CD4-positive, alpha-beta T cell (primary cell): Measurements from ENCODE around the gene SERPINB5. TPM values are rescaled to one million over a fixed set of nuclear protein-coding genes. Genes with fewer than 3 reads are reported as not detected.

Experiments used
- ATAC-seq: fragments of 200-7000 bp; cut with Tn5 transposase; one replicate; pipeline ENCODE4 v1.10.0; 2022; ENCODE audit warnings: mild to moderate bottlenecking; ENCODE audit not compliant: poor library complexity
- CTCF ChIA-PET: fragments of 350-600 bp; sonication (Branson Sonifier 250); formaldehyde crosslinking; loops from one replicate; lab custom pipeline; 2021; ENCODE audit warnings: antibody characterized with exemption, inconsistent platforms; lab: Charles Lee
- POLR2A ChIA-PET: fragments of 350-600 bp; sonication (Branson Sonifier 250); formaldehyde crosslinking; loops from one replicate; lab custom pipeline; 2021; ENCODE audit warnings: antibody characterized with exemption, inconsistent platforms; lab: Charles Lee
- DNase-seq, 14 experiments: peaks; one replicate each; pipeline ENCODE4 v3.0.0-alpha.2; 2013 to 2020; ENCODE audit warnings: mixed read lengths in 2 of 14
- H3K27ac ChIP-seq, 2 donors: one replicate each; pipeline versions ENCODE4 v1.5.1 to v1.7.0; 2013; ENCODE audit warnings: low read length in 2 of 2, low read depth in 1 of 2, mild to moderate bottlenecking in 1 of 2
- H3K27me3 ChIP-seq, 2 experiments: 1 replicate in 1 of 2; 2 replicates in 1 of 2; pipeline versions ENCODE4 v1.6.1 to v1.7.0; 2013; ENCODE audit warnings: low read length in 2 of 2, control low read depth in 1 of 2, mild to moderate bottlenecking in 1 of 2, moderate library complexity in 1 of 2; ENCODE audit not compliant: insufficient read depth in 2 of 2, control insufficient read depth in 1 of 2
- H3K36me3 ChIP-seq: one replicate; pipeline ENCODE4 v1.6.1; 2013; ENCODE audit warnings: low read length, control low read depth; ENCODE audit not compliant: insufficient read depth
- H3K4me1 ChIP-seq: one replicate; pipeline ENCODE4 v1.6.1; 2013; ENCODE audit warnings: low read length, control low read depth; ENCODE audit not compliant: insufficient read depth
- H3K4me3 ChIP-seq: one replicate; pipeline ENCODE4 v1.5.1; 2013; ENCODE audit warnings: mild to moderate bottlenecking, low read length, moderate library complexity
- H3K9me3 ChIP-seq, 2 experiments: 1 replicate in 1 of 2; 2 replicates in 1 of 2; pipeline versions ENCODE4 v1.6.1 to v1.7.0; 2013; ENCODE audit warnings: low read length in 2 of 2, mild to moderate bottlenecking in 2 of 2, control low read depth in 1 of 2, moderate library complexity in 1 of 2; ENCODE audit not compliant: control insufficient read depth in 1 of 2, insufficient read depth in 1 of 2
- H3K27ac Mint-ChIP-seq: one replicate; pipeline ENCODE4 v1.8.0; 2020; ENCODE audit warnings: mixed read lengths
- H3K27me3 Mint-ChIP-seq: one replicate; pipeline ENCODE4 v1.8.0; 2021; ENCODE audit warnings: mixed read lengths
- H3K36me3 Mint-ChIP-seq: one replicate; pipeline ENCODE4 v1.8.0; 2021; ENCODE audit warnings: low read depth, mixed read lengths
- H3K4me1 Mint-ChIP-seq: one replicate; pipeline ENCODE4 v1.8.0; 2021; ENCODE audit warnings: low read depth, mixed read lengths
- H3K4me3 Mint-ChIP-seq: one replicate; pipeline ENCODE4 v1.8.0; 2020; ENCODE audit warnings: mild to moderate bottlenecking, mixed read lengths
- H3K9me3 Mint-ChIP-seq: one replicate; pipeline ENCODE4 v1.8.0; 2020; ENCODE audit warnings: mixed read lengths
- CTCF ChIP-seq: fragments of 200-600 bp; IDR thresholded peaks from one replicate; pipeline ENCODE4 v1.8.0; 2022; ENCODE audit warnings: antibody characterized with exemption, mild to moderate bottlenecking
- intact Hi-C, 2 experiments: fragments of 100-400 bp; cut with DNase I in 1 of 2; cut with micrococcal nuclease in 1 of 2; formaldehyde crosslinking; loops; one replicate each; pipeline versions ENCODE4 v1.15.1 to v1.9.0; 2023 to 2025; cut with DNase I, micrococcal nuclease
- total RNA-seq, 174 experiments: library from RNA in 2 of 174; stranded (reverse) in 2 of 174; gene quantifications; one replicate each; pipeline ENCODE4 v1.2.3 and lab custom pipeline; 2021 to 2026

Gene SERPINB5
- total RNA-seq, 2 experiments from 2014 or later: not detected

DNA sequence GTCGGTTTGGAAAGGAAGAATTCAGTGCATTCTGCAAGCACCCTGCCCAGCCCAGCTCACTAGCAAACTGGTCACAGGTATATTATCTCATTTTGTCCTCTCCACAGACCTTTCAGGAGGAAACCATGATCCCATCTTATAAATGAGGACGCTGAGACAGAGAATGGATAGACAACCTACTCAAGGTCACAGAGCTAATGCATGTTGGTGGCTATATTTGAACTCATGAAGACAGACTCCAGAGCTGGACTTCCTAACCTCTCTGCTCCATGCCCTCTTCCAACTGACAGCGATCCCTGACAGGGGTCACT is 29.5 kb downstream of the SERPINB5 start:
- POLR2A ChIA-PET: no interaction called here

DNA sequence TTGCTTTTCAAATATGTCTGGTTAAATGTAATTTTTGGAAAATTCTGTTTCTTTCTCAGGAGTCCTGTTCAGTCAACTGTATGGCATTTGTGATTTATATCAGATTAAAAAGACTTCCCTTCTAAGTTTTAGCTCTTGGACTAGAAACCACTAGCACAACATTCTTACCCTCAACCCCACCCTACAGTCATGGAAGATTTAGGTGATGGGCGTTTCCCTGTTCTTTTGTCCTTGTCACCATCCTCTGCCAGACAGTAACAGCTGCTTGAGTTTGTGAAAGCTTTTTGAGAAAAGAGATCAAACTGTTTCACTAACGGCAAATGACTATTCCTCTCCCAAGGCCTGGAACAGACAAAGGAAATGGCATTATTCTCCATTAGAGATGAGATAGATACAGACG is 31.8 kb downstream of the SERPINB5 start:
- Mint-ChIP-seq H3K9me3 (no peaks in the 10 kb centered on the region), H3K27ac (no peak overlapping the region), H3K36me3 (no peaks in the 10 kb centered on the region), H3K4me3 (no peak overlapping the region), H3K27me3 (peaks cover 56% of the 10 kb centered on the region), H3K4me1 (no peaks in the 10 kb centered on the region)
- Histone ChIP-seq H3K36me3 (no peaks in the 10 kb centered on the region), H3K27me3 (peaks cover 7 to 22% of the 10 kb centered on the region in 2 experiments), H3K4me1 (no peaks in the 10 kb centered on the region), H3K27ac (no peak overlapping the region), H3K4me3 (no peak overlapping the region), H3K9me3 (no peaks in the 10 kb centered on the region)
- ATAC-seq (no peak), DNase-seq (no peak)
- CTCF ChIA-PET: interaction anchor here (2.0 kb wide), 1 partner anchor 10 kb away, joined by 6 read pairs; no protein-coding TSS in a partner anchor
- no peak for TF ChIP-seq CTCF
- POLR2A ChIA-PET: no interaction called here
- intact Hi-C loops: no loop called here

More for the DNA sequence above, 29.5 kb downstream of the SERPINB5 start:
- CTCF ChIA-PET: no interaction called here
- H3K4me1 ChIP-seq: no peaks in the 10 kb centered on the region
- intact Hi-C loops: no loop called here
- ATAC-seq (no peak), DNase-seq (no peak)
- no peak overlapping the region for H3K4me3 ChIP-seq
- H3K27ac ChIP-seq: no peak overlapping the region
- H3K36me3 ChIP-seq: no peaks in the 10 kb centered on the region
- Mint-ChIP-seq H3K27ac (no peak overlapping the region), H3K27me3 (peaks cover 37% of the 10 kb centered on the region), H3K4me3 (no peak overlapping the region), H3K4me1 (no peaks in the 10 kb centered on the region), H3K36me3 (no peaks in the 10 kb centered on the region), H3K9me3 (no peaks in the 10 kb centered on the region)
- H3K9me3 ChIP-seq: no peaks in the 10 kb centered on the region
- H3K27me3 ChIP-seq: peaks cover 5 to 22% of the 10 kb centered on the region in 2 experiments
- TF ChIP-seq CTCF: no peak

DNA sequence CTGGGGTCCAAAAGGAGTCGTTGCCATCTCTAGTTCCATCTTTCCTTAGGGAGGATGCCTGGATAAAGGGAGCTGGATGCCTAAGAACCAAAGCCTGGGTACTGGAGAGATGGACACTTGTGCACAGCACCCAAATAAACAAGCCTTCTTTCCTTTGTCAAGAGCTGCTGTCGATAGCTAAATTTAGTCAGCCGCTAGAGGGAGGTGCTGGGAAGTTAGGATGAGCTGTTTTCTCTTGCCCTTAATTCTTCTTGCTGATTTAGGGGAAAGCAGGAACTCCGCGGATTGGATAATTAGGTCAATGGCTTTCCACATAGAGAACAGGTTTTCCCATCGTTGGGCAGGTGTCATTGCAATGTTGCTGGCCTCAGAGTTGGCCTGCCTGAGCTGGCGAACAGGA is 34.5 kb downstream of the SERPINB5 start:
- DNase-seq (peak in 2 of 14 experiments; percentile 2 to 17), ATAC-seq (no peak)
- Histone ChIP-seq H3K4me3 (no peak overlapping the region), H3K36me3 (no peaks in the 10 kb centered on the region), H3K27me3 (peaks cover 7 to 11% of the 10 kb centered on the region in 2 experiments), H3K9me3 (no peaks in the 10 kb centered on the region), H3K27ac (no peak overlapping the region), H3K4me1 (no peaks in the 10 kb centered on the region)
- intact Hi-C loops: no loop called here
- CTCF ChIA-PET: interaction anchor here (1.2 kb wide), 1 partner anchor 14 kb away, joined by 3 read pairs; no protein-coding TSS in a partner anchor
- Mint-ChIP-seq H3K4me3 (no peak overlapping the region), H3K27me3 (peaks cover 54% of the 10 kb centered on the region), H3K27ac (no peak overlapping the region), H3K36me3 (no peaks in the 10 kb centered on the region), H3K9me3 (no peaks in the 10 kb centered on the region), H3K4me1 (no peaks in the 10 kb centered on the region)
- no peak for TF ChIP-seq CTCF
- POLR2A ChIA-PET: no interaction called here
